DMS 273 (cell line): ENCODE measurements around the gene NIFK.
A peak's percentile ranks its signal among the peaks of the same experiment; 100 is the strongest.
"Not testable (repeated sequence)": the region's sequence is repeated elsewhere in the genome, so short reads cannot be mapped to it uniquely, and the experiment has no call there.

Source experiments
- DNase-seq: peaks from one replicate; lab custom pipeline; 2025; ENCODE audit not compliant: unreplicated experiment; lab: John Stamatoyannopoulos, UW

The NIFK gene

GRCh38 chr2:121735518-121736074 lies 1.1 kb downstream of the NIFK start:
- peak; percentile 41 for DNase-seq

- not testable (repeated sequence) for DNase-seq
Observed at GRCh38 chr2:121734544-121734943, 2.1 kb downstream of the NIFK start.

DNA sequence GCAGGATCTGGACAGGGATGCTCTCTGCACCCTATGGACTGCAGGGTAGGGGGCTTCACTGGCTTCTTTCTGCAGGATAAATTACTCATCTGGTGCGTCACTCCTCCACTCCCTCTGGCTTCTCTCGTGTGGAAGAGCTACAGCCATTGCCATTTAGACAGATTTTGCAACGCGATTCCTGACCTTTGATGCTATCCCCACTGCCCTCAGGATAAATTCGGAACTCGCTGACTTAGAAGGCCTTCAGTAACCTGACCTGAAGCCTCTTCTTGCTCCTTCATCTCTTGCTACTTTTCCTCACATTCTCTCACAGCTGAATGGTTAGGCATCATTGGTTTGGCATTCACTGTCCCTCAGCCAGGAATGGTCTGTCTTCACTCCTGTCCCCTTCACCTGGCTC lies 5.3 kb downstream of the NIFK start:
- DNase-seq, result no peak

DNA sequence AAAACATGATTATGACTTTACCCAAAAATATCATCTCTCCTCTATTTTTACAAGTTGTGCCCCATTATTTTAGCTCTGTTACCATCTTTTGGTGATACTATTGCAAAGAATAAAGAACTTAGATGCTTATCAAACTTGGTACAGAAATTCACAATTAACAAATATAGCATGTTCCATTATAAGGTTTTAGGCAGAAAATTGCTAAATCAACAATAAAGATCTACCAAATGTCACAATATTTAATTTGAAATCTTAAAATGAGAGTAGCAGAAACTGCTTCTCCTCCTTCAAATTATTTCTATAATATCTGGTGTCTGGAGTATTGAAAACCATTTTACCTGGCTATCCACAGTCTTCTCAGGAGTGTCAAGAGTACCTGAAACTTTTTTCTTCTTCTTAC lies 8.7 kb downstream of the NIFK start:
- DNase-seq, result no peak

- no peak for DNase-seq
Observed at GRCh38 chr2:121727332-121727731, 9.3 kb downstream of the NIFK start.

DNA sequence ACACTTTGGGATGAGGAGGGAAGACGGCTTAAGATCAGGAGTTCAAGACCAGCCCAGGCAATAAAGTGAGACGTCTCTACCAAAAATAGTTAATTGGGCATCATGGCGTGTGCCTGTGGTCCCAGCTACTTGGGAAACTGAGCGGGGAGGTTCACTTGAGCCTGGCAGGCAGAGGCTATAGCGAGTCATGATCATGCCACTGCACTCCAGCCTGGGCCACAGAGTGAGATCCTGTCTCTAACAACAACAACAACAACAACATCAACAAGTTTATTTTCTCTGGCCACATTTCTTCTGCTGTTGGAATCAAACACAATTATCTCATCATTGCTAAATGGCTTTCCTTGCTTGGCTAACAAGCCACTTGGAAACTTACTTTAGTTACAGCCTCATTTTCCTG lies 13.4 kb downstream of the NIFK start:
- no peak for DNase-seq

DNA sequence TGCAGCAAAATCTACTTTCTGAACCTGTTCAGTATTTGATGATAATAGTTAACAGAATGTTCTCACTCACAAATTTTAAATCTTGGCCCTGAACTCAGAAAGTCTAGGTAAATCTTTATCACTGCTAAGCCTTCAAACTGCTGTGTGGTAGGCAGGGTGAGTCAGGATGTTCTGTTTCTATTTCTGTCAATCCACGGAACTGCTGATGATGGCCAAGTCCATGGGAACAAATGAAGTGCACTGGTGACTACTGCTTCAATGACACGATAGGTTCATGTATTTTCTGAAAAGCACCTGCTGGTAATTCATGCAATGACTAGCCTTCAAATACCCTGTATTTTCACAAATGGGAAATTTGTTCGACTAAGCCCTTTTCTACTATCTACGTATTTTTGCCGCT lies 14.2 kb downstream of the NIFK start:
- DNase-seq, result no peak

- no peak for DNase-seq
Observed at GRCh38 chr2:121721926-121722325, 14.7 kb downstream of the NIFK start.

GRCh38 chr2:121717529-121717928 lies 19.1 kb downstream of the NIFK start:
- DNase-seq, result no peak

DNA sequence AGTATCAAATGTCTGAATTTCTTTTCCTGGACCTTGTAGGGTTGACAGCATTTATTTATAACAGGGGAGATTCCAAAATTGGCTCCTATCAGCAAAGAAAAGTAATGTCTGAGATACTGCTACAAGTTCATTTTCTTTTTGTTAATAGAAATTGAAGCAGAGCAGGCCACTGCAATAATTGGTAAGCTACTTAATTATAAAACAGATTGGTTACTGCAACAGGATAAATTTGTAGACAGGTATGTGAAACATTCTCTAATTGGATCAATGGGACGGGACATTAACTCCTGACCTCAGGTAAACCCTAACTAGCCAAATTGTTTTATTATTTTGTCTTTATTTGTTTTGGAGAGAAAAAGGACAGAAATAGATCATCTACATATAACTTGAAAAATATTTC lies 20.5 kb downstream of the NIFK start:
- DNase-seq, result no peak

DNA sequence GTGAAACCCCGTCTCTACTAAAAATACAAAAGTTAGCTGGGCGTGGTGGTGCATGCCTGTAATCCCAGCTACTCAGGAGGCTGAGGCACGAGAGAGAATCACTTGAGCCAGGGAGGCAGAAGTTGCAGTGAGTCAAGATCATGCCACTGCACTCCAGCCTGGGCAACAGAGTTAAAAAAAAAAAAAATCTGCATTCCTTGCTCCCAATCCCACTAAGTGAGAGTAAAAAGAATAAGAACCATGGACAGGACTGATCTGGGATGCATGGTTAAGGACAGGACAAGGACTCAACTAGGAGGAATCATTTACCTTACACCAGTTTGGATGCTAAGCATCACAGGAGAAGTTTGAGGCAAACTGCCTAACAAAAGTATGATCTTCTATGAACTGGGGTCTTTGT lies 25.2 kb downstream of the NIFK start:
- not testable (repeated sequence) for DNase-seq

DNA sequence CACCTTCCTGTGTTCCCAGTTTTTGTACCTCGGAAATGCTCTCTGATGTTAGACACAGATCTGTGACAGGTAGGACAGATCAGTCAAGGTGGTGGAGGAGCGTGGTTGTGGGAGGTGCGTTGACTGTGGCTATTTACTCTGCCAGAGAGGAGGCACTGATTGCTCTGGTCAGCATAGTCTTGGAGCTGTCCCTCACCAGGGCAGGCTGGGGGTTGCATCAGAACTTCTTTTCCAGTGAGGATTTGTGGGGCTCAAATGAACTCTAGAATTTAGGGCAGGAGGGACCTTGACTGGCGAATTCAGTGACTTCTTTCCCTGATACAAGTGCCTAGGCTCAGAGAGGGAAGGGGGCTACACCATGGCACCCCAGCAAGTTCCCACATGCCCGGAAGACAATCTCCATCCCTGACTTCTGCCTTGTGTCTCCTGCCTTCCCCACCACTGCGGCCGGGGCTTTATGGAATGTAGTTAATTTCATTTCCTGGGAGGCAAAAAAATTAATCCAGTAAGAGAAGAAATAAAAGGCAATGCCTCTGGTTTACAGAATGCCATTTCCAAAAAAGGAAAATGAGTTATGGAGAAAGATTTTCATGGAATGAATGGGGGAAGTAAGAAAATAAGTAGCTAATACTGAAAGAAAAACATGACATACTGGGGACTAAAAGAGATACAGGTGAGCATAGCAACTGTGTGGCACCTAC lies 26.1 kb downstream of the NIFK start:
- no peak for DNase-seq

DNA sequence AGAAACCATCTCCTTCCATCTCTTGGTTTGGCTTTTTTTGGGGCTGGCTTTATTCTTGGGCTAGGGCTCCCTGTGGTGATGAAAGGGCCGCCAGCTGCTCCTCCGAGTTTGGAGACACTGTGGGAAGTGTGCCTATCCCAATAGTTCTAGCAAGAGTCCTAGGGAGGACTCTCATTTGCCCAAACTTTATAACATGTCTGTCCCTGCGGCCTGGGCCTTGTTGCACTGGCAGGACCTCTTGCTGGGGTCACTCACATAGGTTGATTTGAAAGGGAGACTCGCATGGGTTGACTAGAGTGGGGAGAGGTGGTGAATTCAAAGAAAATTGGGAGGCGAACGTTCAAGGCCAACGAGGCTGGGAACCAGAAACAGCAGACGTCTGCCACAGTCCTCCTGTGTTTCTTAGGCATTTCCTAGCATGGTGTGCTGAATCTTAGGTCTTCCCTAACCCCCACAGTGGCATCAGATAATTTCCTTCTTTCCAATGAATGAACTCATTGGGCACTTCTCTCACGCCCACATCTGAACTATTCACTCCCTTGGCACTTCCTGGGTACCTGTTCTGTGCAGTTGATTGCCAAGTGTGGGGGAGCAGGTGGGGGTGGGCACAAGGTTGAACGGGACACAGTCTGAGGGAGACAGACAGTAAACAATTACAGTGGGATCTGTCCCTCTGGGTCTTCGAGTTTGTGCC lies 26.8 kb downstream of the NIFK start:
- DNase-seq, result no peak

DNA sequence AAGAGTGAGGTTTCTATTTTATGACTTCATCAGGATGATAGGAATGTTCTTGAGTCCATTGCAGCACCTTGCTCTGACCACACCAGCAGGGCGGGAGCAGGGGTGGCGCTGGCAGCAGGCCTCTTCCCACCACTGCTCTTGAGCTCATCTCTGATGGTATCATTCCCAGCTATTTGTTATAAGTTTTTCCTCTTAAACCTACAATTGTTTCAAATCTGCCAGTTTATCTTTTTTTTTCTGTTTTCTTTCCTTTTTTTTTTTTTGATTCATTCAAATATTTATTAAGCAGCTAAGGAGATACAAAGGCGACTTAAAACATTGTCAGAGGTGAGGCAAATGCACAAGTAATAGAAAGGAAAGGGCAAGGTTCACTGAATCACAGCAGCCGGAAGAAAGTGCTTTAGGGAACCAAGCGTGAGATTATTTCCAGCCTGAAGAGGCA lies 28.7 kb downstream of the NIFK start:
- DNase-seq, result peak; percentile 43

GRCh38 chr2:121707344-121707919 lies 29.2 kb downstream of the NIFK start:
- peak; percentile 56 for DNase-seq

- DNase-seq, result no peak
Observed at GRCh38 chr2:121705958-121706357, 30.7 kb downstream of the NIFK start.

GRCh38 chr2:121705390-121705789 lies 31.3 kb downstream of the NIFK start:
- no peak for DNase-seq

DNA sequence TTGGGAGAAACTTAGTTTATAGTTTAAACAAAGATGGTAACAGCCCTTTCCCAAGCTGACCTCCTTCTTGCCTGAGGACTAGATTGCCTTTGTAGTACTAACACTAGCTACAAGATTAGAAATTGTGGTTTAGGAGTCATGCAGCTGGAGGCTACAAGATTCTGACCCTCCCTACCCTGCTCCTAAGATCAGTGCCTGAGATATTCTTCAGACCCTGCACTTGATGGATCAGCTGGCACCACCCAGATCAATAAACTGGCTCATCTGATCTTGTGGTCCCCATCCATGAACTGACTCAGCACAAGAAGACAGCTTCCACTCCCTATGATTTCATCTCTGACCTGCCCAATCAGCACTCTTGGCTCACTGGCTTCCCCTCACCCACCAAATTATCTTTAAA lies 34.9 kb downstream of the NIFK start:
- not testable (repeated sequence) for DNase-seq

DNA sequence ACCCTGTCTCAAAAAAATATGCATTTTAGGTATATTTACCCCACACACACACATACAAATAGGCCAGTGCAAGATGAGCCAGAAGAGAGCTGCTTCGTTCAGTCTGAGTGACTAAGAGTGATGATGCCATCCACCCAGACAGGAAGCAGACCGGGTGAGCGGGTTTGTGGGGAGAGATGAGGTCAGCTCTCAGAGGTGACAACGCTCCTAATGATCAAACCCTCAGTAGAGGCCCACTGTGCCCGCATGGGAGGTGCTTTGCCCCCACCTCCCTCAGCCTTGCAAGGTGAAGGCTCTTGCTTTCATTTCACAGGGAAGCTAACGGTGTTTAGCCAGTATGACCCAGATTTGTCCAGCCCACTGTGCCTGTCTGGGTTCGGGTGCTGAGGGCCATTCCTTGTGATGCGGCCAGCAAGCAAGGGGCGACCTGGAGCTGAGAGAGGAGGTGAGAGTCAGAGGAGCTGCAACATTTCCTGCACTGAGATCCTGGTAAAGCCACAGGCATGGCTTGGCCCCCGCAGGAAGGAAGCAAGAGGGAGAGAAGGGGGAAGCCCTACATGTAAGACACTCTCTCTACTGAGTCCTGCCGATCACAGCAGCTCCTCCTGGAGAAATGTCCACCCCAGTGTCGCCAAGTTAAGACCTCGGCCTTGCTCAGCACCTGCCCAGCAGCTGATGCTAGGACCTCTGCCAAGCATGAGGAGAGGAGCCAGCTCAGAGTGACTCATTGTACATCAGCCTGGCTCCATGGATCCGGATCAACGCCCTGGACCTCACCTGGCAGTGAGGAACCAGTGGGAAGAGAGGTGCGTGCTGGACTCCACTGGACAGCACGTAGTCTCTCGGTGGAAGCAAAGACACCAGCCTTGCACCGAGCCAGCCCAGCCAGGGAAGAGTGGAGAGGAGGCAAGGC lies 37.0 kb downstream of the NIFK start:
- no peak for DNase-seq

DNA sequence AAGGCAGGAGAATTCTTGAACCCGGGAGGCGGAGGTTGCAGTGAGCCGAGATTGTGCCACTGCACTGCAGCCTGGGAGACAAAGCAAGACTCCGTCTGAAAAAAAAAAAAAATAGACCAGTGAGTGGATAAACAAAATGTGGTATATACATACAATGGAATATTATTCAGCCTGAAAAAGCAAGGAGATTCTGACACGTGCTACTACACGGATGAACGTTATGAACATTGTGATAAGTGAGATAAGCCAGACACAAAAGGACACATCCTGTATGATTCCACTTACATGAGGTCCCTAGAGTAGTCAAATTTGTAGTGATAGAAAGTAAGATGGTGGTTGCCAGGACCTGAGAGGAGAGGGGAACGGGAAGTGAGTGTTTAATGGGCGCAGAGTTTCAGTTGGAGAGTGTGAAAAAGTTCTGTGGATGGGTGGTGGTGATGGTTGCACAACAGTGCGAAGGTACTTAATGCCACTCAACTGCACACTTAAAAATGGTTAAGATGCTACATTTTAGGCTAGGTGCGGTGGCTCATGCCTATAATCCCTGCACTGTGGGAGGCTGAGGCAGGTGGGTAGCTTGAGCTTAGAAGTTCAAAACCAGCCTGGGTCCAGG lies 38.3 kb downstream of the NIFK start:
- no peak for DNase-seq
